ENCODE measurements around the gene SLC10A4.

SLC10A4 gene

DNA sequence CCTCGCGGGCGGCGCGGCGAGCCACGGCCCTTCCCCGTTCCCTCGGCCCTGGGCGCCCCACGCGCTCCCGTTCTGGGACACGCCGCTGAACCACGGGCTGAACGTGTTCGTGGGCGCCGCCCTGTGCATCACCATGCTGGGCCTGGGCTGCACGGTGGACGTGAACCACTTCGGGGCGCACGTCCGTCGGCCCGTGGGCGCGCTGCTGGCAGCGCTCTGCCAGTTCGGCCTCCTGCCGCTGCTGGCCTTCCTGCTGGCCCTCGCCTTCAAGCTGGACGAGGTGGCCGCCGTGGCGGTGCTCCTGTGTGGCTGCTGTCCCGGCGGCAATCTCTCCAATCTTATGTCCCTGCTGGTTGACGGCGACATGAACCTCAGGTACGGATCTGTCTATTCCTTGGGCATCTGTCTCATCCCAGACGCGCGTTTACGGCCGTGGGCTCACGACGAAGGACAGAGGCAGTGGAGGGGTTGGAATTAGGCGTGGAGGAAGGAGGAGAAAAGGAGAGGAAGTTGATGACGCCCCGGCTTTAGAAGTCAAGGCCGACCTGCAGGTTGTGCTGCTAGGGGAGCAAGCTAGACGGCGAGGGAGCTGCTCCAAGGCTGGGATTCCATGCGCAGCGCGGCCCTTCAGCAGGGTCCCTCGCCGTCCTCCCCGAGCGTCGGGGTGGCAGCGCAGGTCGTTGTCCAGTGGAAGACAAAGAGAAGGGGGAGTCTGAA is 792 bp downstream of the SLC10A4 start:
- CTCF ChIA-PET: interaction anchor here (1.3 kb wide), 1 partner anchor 14 kb away, joined by 5 read pairs; no protein-coding TSS in a partner anchor
- POLR2A ChIA-PET: no interaction called here
- TF ChIP-seq, protein P1, sequence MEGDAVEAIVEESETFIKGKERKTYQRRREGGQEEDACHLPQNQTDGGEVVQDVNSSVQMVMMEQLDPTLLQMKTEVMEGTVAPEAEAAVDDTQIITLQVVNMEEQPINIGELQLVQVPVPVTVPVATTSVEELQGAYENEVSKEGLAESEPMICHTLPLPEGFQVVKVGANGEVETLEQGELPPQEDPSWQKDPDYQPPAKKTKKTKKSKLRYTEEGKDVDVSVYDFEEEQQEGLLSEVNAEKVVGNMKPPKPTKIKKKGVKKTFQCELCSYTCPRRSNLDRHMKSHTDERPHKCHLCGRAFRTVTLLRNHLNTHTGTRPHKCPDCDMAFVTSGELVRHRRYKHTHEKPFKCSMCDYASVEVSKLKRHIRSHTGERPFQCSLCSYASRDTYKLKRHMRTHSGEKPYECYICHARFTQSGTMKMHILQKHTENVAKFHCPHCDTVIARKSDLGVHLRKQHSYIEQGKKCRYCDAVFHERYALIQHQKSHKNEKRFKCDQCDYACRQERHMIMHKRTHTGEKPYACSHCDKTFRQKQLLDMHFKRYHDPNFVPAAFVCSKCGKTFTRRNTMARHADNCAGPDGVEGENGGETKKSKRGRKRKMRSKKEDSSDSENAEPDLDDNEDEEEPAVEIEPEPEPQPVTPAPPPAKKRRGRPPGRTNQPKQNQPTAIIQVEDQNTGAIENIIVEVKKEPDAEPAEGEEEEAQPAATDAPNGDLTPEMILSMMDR (IDR thresholded peaks at IDR 0.05; ENCODE audit: control extremely low read depth, extremely low read depth, low read depth, missing control alignments): no peak
- DNase-seq (ENCODE audit: extremely low spot score): no peak

GRCh38 chr4:48484494-48485168 is 1.5 kb downstream of the SLC10A4 start:
- DNase-seq (ENCODE audit: extremely low spot score): no peak
- ChIA-PET POLR2A (interaction anchor here (0.7 kb wide), 1 partner anchor 9 kb away, joined by 3 read pairs; no protein-coding TSS in a partner anchor), CTCF (interaction anchor here (1.3 kb wide), 1 partner anchor 15 kb away, joined by 5 read pairs; no protein-coding TSS in a partner anchor)
- TF ChIP-seq, protein P1 (IDR thresholded peaks at IDR 0.05; ENCODE audit: control extremely low read depth, extremely low read depth, low read depth, missing control alignments): no peak

- ChIA-PET CTCF (interaction anchor here (0.8 kb wide), 1 partner anchor 13 kb away, joined by 3 read pairs; no protein-coding TSS in a partner anchor), POLR2A (no interaction called here)
- no peak for DNase-seq (ENCODE audit: extremely low spot score)
- TF ChIP-seq, protein P1 (IDR thresholded peaks at IDR 0.05; ENCODE audit: control extremely low read depth, extremely low read depth, low read depth, missing control alignments): no peak
These were observed 6.5 kb downstream of the SLC10A4 start for GRCh38 chr4:48489683-48490011.

DNA sequence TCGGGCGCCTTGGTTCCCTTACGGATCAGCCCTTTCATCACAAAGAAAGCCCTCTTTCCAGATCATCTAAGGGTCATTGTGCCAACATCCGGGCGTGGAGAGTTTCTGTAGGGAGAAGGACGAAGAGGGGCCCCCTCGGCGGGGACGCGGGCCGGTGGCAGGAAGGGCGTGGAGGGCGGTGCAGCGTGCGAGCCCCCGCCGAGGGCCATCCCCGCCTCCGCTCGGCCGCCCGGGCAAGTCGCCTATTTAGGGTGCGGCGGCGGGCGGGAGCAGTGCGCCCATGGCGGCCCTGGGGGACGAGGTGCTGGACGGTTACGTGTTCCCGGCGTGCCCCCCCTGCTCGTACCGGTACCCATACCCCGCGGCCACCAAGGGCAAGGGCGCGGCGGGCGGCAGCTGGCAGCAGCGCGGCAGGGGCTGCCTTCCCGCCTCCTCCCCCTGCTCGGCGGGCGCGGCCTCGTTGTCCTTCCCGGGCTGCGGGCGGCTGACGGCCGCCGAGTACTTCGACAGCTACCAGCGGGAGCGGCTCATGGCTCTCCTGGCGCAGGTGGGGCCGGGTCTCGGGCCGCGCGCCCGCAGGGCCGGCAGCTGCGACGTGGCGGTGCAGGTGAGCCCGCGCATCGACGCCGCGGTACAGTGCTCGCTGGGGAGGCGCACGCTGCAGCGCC is 7.0 kb downstream of the SLC10A4 start, which contains the start of gene ZAR1:
Gene ZAR1 (plus strand): TSS at position 241 of the 668 bp plus-strand sequence. CDS start 40 bp downstream, at position 281.
- no peak for DNase-seq (ENCODE audit: extremely low spot score)
- ChIA-PET POLR2A (no interaction called here), CTCF (no interaction called here)
- TF ChIP-seq, protein P1 (IDR thresholded peaks at IDR 0.05; ENCODE audit: control extremely low read depth, extremely low read depth, low read depth, missing control alignments): no peak

GRCh38 chr4:48490680-48491513 is 7.8 kb downstream of the SLC10A4 start:
- DNase-seq (ENCODE audit: extremely low spot score): no peak
- ChIA-PET POLR2A (no interaction called here), CTCF (no interaction called here)
- TF ChIP-seq, protein P1 (IDR thresholded peaks at IDR 0.05; ENCODE audit: control extremely low read depth, extremely low read depth, low read depth, missing control alignments): no peak

Measured in GM10248 (cell line).